Bone marrow (tissue), 2 donors: ENCODE data around the gene C10orf143.

Source experiments
- DNase-seq, 2 donors: peaks; one replicate each; lab custom pipeline; 2025; lab: John Stamatoyannopoulos, UW

The C10orf143 gene

GRCh38 chr10:130052193-130052592, 58.4 kb downstream of the C10orf143 start:
- DNase-seq = no peak

- DNase-seq = no peak
These were observed 59.9 kb downstream of the C10orf143 start for GRCh38 chr10:130050721-130051120.

- DNase-seq = no peak
These were observed 60.6 kb downstream of the C10orf143 start for GRCh38 chr10:130049987-130050386.

GRCh38 chr10:130049244-130049643, 61.4 kb downstream of the C10orf143 start:
- no peak for DNase-seq

- DNase-seq = no peak
These were observed 62.5 kb downstream of the C10orf143 start for GRCh38 chr10:130048081-130048480.

- no peak for DNase-seq
These were observed 63.3 kb downstream of the C10orf143 start for GRCh38 chr10:130047336-130047735.

GRCh38 chr10:130046591-130046990, 64.0 kb downstream of the C10orf143 start:
- DNase-seq = no peak

- no peak for DNase-seq
These were observed 64.8 kb downstream of the C10orf143 start for GRCh38 chr10:130045801-130046321.

GRCh38 chr10:130045091-130045652, 65.5 kb downstream of the C10orf143 start:
- DNase-seq = no peak

GRCh38 chr10:130044067-130045061, 66.3 kb downstream of the C10orf143 start:
- no peak for DNase-seq

GRCh38 chr10:130043491-130043890, 67.1 kb downstream of the C10orf143 start:
- DNase-seq = no peak

GRCh38 chr10:130042381-130042780, 68.2 kb downstream of the C10orf143 start:
- no peak for DNase-seq

- no peak for DNase-seq
These were observed 68.9 kb downstream of the C10orf143 start for GRCh38 chr10:130041451-130042371.

- no peak for DNase-seq
These were observed 69.8 kb downstream of the C10orf143 start for GRCh38 chr10:130040817-130041330.

GRCh38 chr10:130040351-130040750, 70.3 kb downstream of the C10orf143 start:
- no peak for DNase-seq

- no peak for DNase-seq
These were observed 71.5 kb downstream of the C10orf143 start for GRCh38 chr10:130039141-130039540.

- DNase-seq = no peak
These were observed 72.0 kb downstream of the C10orf143 start for GRCh38 chr10:130038611-130039109.

GRCh38 chr10:130038019-130038555, 72.5 kb downstream of the C10orf143 start:
- DNase-seq = no peak

GRCh38 chr10:130037169-130037661, 73.4 kb downstream of the C10orf143 start:
- DNase-seq = no peak

- DNase-seq = no peak
These were observed 74.1 kb downstream of the C10orf143 start for GRCh38 chr10:130036296-130037065.
